SU-DHL-6 (cell line): ENCODE measurements around the gene VAMP5.

Experiments
- H2AFZ ChIP-seq: fragments of 200-600 bp; sonication (generic); 2 replicates; pipeline ENCODE4 v1.6.1; 2014; ENCODE audit warnings: low read depth, mild to moderate bottlenecking, moderate library complexity, mixed read lengths, antibody characterized with exemption, low read length; ENCODE audit not compliant: severe bottlenecking
- H3F3A ChIP-seq: fragments of 200-600 bp; shearing (Covaris generic); 2 replicates; pipeline ENCODE4 v1.6.0; 2016; ENCODE audit warnings: antibody characterized with exemption, mild to moderate bottlenecking; ENCODE audit not compliant: insufficient read depth
- H3K27ac ChIP-seq: fragments of 200-600 bp; sonication (generic); 2 replicates; pipeline ENCODE4 v1.5.1; 2016; ENCODE audit warnings: low read depth, mild to moderate bottlenecking, low read length, moderate library complexity, mixed read lengths
- H3K27me3 ChIP-seq: fragments of 200-600 bp; sonication (generic), shearing (Covaris generic); 2 replicates; pipeline ENCODE4 v1.6.0; 2014; ENCODE audit warnings: mild to moderate bottlenecking, low read length
- H3K36me3 ChIP-seq: fragments of 200-600 bp; sonication (generic); 2 replicates; pipeline ENCODE4 v1.6.1; 2014; ENCODE audit warnings: mild to moderate bottlenecking, low read length, mixed read lengths
- H3K4me2 ChIP-seq: fragments of 300-600, 200-600 bp; shearing (Covaris generic), sonication (generic); 2 replicates; pipeline ENCODE4 v1.6.0; 2014; ENCODE audit warnings: low read length, low read depth, mild to moderate bottlenecking; ENCODE audit not compliant: poor library complexity, severe bottlenecking
- H3K4me3 ChIP-seq: fragments of 200-600 bp; sonication (generic); 2 replicates; pipeline ENCODE4 v1.5.1; 2014; ENCODE audit warnings: antibody characterized with exemption, low read length, mild to moderate bottlenecking, mixed read lengths; ENCODE audit not compliant: insufficient read depth, poor library complexity, severe bottlenecking
- H3K79me2 ChIP-seq: fragments of 200-600 bp; sonication (generic); 2 replicates; pipeline ENCODE4 v1.6.1; 2014; ENCODE audit warnings: mild to moderate bottlenecking, low read length, moderate library complexity; ENCODE audit not compliant: insufficient read depth
- H3K9ac ChIP-seq: fragments of 200-600 bp; sonication (generic); 2 replicates; pipeline ENCODE4 v1.7.0; 2014; ENCODE audit warnings: mild to moderate bottlenecking, low read length
- H3K9me2 ChIP-seq: fragments of 200-600 bp; sonication (generic); replicated peaks from 2 replicates; pipeline ENCODE4 v1.6.1; 2014; ENCODE audit warnings: low read length; ENCODE audit not compliant: insufficient read depth
- H3K9me3 ChIP-seq: fragments of 200-600 bp; sonication (generic); 2 replicates; pipeline ENCODE4 v1.6.1; 2014; ENCODE audit warnings: low read length, mixed read lengths; ENCODE audit not compliant: insufficient read depth
- H4K20me1 ChIP-seq: fragments of 200-600 bp; sonication (generic); 2 replicates; pipeline ENCODE4 v1.6.1; 2014; ENCODE audit warnings: low read depth, mild to moderate bottlenecking, antibody characterized with exemption, low read length, moderate library complexity, mixed read lengths
- CTCF ChIP-seq: fragments of 200-600 bp; sonication (generic); IDR thresholded peaks from one replicate; pipeline ENCODE4 v1.5.1; 2017; ENCODE audit warnings: antibody characterized with exemption, mild to moderate bottlenecking, low read length, moderate library complexity; ENCODE audit not compliant: insufficient read depth, poor library complexity, severe bottlenecking
- EZH2phosphoT487 ChIP-seq: fragments of 200-600 bp; sonication (generic), shearing (Covaris generic); conservative IDR thresholded peaks from 2 replicates; pipeline ENCODE4 v1.6.1; 2018; ENCODE audit warnings: mild to moderate bottlenecking, antibody characterized with exemption, low read length, moderate library complexity, mixed read lengths

Gene VAMP5

GRCh38 chr2:85577063-85577385 lies 7.2 kb upstream of the VAMP5 start:
- no peaks in the 10 kb centered on the region for H3K9me2 ChIP-seq
- H3K4me2 ChIP-seq, result peak overlapping the region; percentile 90
- no peaks in the 10 kb centered on the region for H4K20me1 ChIP-seq
- no peaks in the 10 kb centered on the region; the same call in 1 of the 2 replicates for H3F3A ChIP-seq
- peak overlapping the region; percentile 81 for H2AFZ ChIP-seq
- TF ChIP-seq EZH2phosphoT487, result no peak
- no peak for TF ChIP-seq CTCF
- H3K4me3 ChIP-seq, result peak overlapping the region; percentile 71
- no peak overlapping the region for H3K27ac ChIP-seq
- peaks cover 18% of the 10 kb centered on the region for H3K79me2 ChIP-seq
- H3K9me3 ChIP-seq, result no peaks in the 10 kb centered on the region
- peak overlapping the region; percentile 78 for H3K9ac ChIP-seq
- H3K36me3 ChIP-seq, result no peaks in the 10 kb centered on the region
- H3K27me3 ChIP-seq, result no peaks in the 10 kb centered on the region

- H3K4me2 ChIP-seq, result peak within 1 kb of the TSS; percentile 90
- peaks cover 18% of the 10 kb centered on the region for H3K79me2 ChIP-seq
- H2AFZ ChIP-seq, result peak within 1 kb of the TSS; percentile 81
- H3F3A ChIP-seq, result no peaks in the 10 kb centered on the region; the same call in 1 of the 2 replicates
- H3K9me3 ChIP-seq, result no peaks in the 10 kb centered on the region
- H3K4me3 ChIP-seq, result peak within 1 kb of the TSS; percentile 71
- H3K27me3 ChIP-seq, result no peaks in the 10 kb centered on the region
- TF ChIP-seq CTCF (no peak), EZH2phosphoT487 (no peak)
- peak within 1 kb of the TSS; percentile 59 for H3K27ac ChIP-seq
- no peaks in the 10 kb centered on the region for H3K36me3 ChIP-seq
- peak within 1 kb of the TSS; percentile 78 for H3K9ac ChIP-seq
- no peaks in the 10 kb centered on the region for H4K20me1 ChIP-seq
- H3K9me2 ChIP-seq, result no peaks in the 10 kb centered on the region
Measured at GRCh38 chr2:85577386-85578242, 6.6 kb upstream of the VAMP5 start, which contains the start of gene VAMP8. VAMP8 (plus strand) TSS chr2:85577586; CDS start chr2:85577647, 61 bp downstream.

- Histone ChIP-seq H3K27ac (peak overlapping the region; percentile 59), H2AFZ (peak overlapping the region; percentile 81), H4K20me1 (no peaks in the 10 kb centered on the region), H3K27me3 (no peaks in the 10 kb centered on the region), H3F3A (no peaks in the 10 kb centered on the region; the same call in 1 of the 2 replicates), H3K9ac (peak overlapping the region; percentile 78), H3K4me3 (peak overlapping the region; percentile 71), H3K79me2 (peaks cover 18% of the 10 kb centered on the region), H3K9me2 (no peaks in the 10 kb centered on the region), H3K4me2 (peak overlapping the region; percentile 90), H3K9me3 (no peaks in the 10 kb centered on the region), H3K36me3 (no peaks in the 10 kb centered on the region)
- TF ChIP-seq CTCF, result no peak
- no peak for TF ChIP-seq EZH2phosphoT487
Measured at GRCh38 chr2:85578243-85579180, 5.7 kb upstream of the VAMP5 start.
